Stimulated activated CD8-positive, alpha-beta memory T cell treated with anti-CD3 and anti-CD28 coated beads, Interleukin-7, amount 100 ng/mL, for 48 hours (primary cell): ENCODE results near the gene TMEM179.
"Not testable (repeated sequence)": the region's sequence is repeated elsewhere in the genome, so short reads cannot be mapped to it uniquely, and the experiment has no call there.

Source experiments
- DNase-seq, 2 donors: peaks; one replicate each; pipeline ENCODE4 v3.0.0-alpha.2; 2020; ENCODE audit warnings: low read depth in 1 of 2; ENCODE audit errors: extremely low read depth in 1 of 2

TMEM179 gene

GRCh38 chr14:104588066-104588857 is 16.3 kb downstream of the TMEM179 start:
- DNase-seq: no peak

- DNase-seq: no peak
Observed at GRCh38 chr14:104587641-104588040, 16.9 kb downstream of the TMEM179 start.

- DNase-seq: no peak
Observed at GRCh38 chr14:104586832-104587620, 17.5 kb downstream of the TMEM179 start.

GRCh38 chr14:104585966-104586697 is 18.4 kb downstream of the TMEM179 start:
- no peak for DNase-seq

GRCh38 chr14:104584557-104584956 is 20.0 kb downstream of the TMEM179 start:
- no peak for DNase-seq

GRCh38 chr14:104583424-104584306 is 20.9 kb downstream of the TMEM179 start:
- no peak for DNase-seq

- DNase-seq: no peak
Observed at GRCh38 chr14:104582662-104583061, 21.9 kb downstream of the TMEM179 start.

GRCh38 chr14:104582005-104582404 is 22.6 kb downstream of the TMEM179 start:
- DNase-seq: no peak

- no peak for DNase-seq
Observed at GRCh38 chr14:104581521-104581920, 23.1 kb downstream of the TMEM179 start.

GRCh38 chr14:104580961-104581360 is 23.6 kb downstream of the TMEM179 start:
- no peak for DNase-seq

- not testable (repeated sequence) for DNase-seq
Observed at GRCh38 chr14:104579939-104580338, 24.6 kb downstream of the TMEM179 start.

- no peak for DNase-seq
Observed at GRCh38 chr14:104579507-104579906, 25.1 kb downstream of the TMEM179 start, which contains the start of gene C14orf180. Gene C14orf180 (plus strand): TSS chr14:104579764. CDS start chr14:104586431, 6,667 bp downstream.

- no peak for DNase-seq
Observed at GRCh38 chr14:104578321-104578720, 26.3 kb downstream of the TMEM179 start.

GRCh38 chr14:104577847-104578301 is 26.7 kb downstream of the TMEM179 start:
- no peak for DNase-seq

GRCh38 chr14:104577426-104577825 is 27.1 kb downstream of the TMEM179 start:
- DNase-seq: no peak

GRCh38 chr14:104576970-104577332 is 27.6 kb downstream of the TMEM179 start:
- DNase-seq: no peak

- no peak for DNase-seq
Observed at GRCh38 chr14:104576232-104576969, 28.2 kb downstream of the TMEM179 start.

GRCh38 chr14:104574978-104575583 is 29.5 kb downstream of the TMEM179 start:
- no peak for DNase-seq

GRCh38 chr14:104574536-104574935 is 30.0 kb downstream of the TMEM179 start:
- DNase-seq: no peak
